Measurements from ENCODE around the gene AFDN.

AFDN gene

DNA sequence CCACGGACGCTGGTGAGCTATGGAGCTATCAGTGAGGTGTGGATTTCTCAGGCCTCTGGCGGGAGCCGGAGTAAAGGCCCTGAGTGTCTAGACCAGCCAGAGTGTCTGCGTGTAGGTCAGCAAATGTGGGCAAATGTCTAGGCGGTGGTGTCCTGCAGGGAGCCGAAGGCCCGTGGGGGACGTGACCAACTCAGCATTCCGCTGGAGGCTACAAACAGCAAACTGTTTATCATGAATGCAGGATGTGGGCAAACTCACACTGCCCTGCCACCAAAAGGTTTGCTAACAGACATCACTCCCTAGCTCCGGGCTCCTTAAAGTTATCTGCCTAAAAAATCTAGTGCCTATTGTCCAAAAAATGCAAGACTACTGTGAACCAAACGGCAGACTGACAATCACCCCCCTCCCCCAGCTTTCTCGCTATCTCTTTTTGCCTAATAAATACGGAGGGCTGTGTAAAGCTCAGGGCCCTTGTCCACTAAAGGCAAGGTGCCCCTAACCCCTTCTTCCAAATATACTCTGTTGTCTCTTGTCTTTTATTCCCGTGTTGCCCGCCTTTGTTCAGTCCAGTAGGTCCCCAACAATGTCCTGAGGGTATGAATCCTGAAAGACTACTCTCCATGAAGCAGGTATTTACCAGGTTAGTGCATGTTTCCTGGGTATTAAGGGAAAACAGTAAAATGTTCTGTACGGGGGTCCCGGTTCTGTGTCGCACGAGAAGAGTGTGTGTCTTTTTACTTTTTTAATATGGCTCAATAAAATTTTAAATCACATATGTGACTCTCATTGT lies 29.0 kb upstream of the AFDN start:
- TF ChIP-seq, protein P1, sequence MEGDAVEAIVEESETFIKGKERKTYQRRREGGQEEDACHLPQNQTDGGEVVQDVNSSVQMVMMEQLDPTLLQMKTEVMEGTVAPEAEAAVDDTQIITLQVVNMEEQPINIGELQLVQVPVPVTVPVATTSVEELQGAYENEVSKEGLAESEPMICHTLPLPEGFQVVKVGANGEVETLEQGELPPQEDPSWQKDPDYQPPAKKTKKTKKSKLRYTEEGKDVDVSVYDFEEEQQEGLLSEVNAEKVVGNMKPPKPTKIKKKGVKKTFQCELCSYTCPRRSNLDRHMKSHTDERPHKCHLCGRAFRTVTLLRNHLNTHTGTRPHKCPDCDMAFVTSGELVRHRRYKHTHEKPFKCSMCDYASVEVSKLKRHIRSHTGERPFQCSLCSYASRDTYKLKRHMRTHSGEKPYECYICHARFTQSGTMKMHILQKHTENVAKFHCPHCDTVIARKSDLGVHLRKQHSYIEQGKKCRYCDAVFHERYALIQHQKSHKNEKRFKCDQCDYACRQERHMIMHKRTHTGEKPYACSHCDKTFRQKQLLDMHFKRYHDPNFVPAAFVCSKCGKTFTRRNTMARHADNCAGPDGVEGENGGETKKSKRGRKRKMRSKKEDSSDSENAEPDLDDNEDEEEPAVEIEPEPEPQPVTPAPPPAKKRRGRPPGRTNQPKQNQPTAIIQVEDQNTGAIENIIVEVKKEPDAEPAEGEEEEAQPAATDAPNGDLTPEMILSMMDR (IDR thresholded peaks at IDR 0.05) = no peak

DNA sequence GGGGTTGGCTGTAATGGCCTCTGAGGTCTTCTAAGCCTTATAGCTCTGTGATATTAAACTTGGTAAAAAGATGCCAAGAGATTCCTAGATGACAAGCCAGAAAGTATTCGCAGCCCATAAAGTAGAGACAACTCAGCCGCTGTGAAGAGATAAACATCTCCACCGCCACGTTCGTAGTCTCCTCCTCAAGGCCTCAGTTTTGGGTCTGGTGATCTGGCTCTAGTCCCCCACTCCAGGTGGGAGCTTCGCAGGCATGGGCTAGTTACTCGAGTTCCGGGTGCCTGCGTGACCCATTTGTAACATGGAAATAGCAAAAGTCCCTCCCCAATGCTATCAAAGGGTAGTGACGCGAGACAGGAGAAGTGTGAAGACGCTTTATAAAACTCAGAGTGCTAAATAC lies 28.3 kb upstream of the AFDN start:
- TF ChIP-seq, protein P1 (IDR thresholded peaks at IDR 0.05) = no peak

DNA sequence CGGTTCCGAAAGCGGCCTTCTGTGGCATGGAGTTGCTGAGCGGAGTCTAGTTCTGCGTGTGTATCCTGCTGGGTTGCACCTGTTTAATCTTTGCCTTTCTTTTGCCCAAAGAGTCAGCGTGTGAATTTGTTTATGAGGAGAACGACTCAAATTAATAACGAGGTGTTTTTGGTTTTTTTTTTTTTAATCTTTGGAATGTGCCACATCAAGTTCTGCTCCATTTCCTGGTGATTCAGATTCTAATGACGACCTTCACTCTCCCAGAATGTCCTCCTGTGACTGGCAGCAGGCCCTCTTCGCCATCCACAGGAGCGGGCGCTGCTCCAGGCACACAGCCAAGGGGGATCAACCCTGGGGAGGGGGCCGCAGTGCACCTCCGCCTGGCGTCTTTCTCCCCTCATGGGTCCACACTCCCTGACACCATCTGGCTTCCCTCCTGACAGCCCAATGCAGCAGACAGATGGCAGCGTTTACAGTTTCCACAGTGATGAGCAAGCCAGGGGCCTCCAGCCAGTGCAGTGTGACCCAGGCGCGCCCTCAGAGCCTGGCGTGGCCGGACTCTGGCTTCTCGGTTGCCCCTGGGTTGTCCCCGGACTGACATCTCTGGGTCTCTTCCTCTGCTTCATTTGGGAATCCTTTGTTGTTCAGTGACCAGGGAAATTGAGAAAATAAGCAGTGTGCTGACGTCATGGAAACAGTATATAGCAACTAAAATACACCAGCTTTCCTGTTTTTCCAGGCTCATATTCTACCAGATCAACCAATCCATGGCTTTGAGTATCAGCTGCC lies 27.5 kb upstream of the AFDN start:
- TF ChIP-seq, protein P1 (IDR thresholded peaks at IDR 0.05) = no peak

DNA sequence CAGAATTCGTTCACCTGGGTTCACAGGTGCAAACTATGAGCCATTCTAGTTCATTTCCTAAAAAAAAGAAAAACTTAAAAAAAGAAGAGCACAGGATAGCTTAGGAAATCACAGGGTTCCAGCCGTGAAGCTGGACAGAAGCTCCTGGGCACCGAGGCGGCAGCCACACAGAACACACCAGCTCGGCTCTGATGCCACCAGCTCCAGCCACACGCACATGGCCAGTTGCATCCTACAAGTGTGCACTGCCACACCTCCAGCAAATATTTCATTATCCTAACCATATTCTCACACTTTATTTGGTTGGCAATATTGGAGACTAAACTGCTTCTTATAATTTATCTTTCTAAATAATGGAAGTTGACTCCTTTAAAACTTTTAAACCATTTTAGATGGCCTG lies 26.2 kb upstream of the AFDN start:
- TF ChIP-seq, protein P1 (IDR thresholded peaks at IDR 0.05) = no peak

DNA sequence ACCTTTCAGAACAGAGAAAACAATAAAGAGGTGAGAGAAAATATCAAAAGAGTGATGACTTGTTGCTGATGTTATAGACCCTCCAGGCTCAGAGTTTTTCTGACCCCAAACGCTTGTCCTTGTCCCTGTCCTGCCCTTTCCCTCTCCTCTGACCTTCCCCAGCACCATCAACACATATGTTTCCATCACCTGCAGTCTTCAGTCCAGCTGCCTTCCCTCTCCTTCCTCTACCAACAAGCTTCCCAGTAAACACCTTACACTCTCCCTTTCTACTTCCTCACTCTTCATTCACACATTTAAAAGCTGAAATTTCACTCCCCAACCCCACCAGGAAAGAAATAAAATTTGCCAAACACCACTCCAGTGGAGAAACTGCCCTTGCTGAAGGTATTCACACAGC lies 25.4 kb upstream of the AFDN start:
- TF ChIP-seq, protein P1 (IDR thresholded peaks at IDR 0.05) = no peak

DNA sequence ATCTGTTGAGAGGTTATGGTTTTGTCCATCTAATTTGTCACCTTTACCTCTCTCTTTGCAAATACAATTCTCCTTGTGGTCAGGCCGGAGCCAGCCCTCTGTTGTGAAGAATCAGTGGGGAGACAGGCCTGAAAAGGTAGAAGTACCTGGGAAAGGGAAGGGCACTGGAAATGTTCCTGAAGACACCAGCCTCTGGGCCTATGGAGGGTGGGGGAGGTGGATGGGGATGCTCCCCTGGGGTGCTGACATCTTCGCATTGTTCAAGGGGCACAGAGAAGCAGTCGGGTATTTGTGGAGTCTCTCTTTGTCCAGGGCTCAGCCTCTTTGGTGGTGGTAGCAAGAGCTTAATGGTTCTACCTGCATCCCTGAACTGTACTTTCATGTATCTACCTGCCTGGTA lies 24.4 kb upstream of the AFDN start:
- TF ChIP-seq, protein P1 (IDR thresholded peaks at IDR 0.05) = no peak

DNA sequence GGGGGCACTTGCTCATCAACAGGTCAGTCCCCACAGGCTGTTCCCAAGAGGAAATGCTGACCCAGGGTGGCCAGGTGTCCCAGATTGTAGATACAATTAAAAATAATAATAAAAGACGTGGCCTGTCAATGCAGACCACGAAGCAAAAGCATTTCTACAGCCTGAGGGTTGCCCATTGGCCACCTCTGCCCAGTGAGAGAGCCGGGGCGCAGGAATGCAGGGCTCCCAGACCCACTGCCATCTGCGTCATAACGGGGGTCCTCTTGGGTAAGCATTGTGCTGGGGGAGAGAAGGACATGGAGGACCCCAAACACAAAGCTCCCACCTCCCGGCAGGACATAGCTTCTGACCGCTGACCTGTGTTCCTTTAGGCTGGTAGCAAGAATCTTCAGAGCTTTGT lies 22.9 kb upstream of the AFDN start:
- TF ChIP-seq, protein P1 (IDR thresholded peaks at IDR 0.05) = no peak

Data from LNCAP (cell line).